ENCODE results near the gene ZMYM2. TPM values are rescaled to one million over a fixed set of nuclear protein-coding genes. Genes with fewer than 3 reads are reported as not detected.
"Not testable (repeated sequence)": the region's sequence is repeated elsewhere in the genome, so short reads cannot be mapped to it uniquely, and the experiment has no call there.

ZMYM2 gene
- polyA plus RNA-seq, 3 donors = 8.7 to 18.2 (median 11.7) TPM

GRCh38 chr13:20033486-20033885 is 75.0 kb downstream of the ZMYM2 start:
- no peak overlapping the region for H3K27ac ChIP-seq (ENCODE audit: low read depth, low read length)
- WGBS, 3 donors = 97 to 98% (median 97%) methylated on average over 1 of the region's 1 CpG

- H3K27ac ChIP-seq (ENCODE audit: low read depth, low read length) = no peak overlapping the region
- 60 to 89% (median 85%) methylated on average over 4 of the region's 4 CpGs for WGBS, 3 donors
Observed at GRCh38 chr13:20035130-20035529, 76.6 kb downstream of the ZMYM2 start.

- no peak overlapping the region for H3K27ac ChIP-seq (ENCODE audit: low read depth, low read length)
Observed at GRCh38 chr13:20037908-20038307, 79.4 kb downstream of the ZMYM2 start.

GRCh38 chr13:20042603-20043002 is 84.1 kb downstream of the ZMYM2 start:
- WGBS, 3 donors = 95 to 100% (median 97%) methylated on average over 4 of the region's 4 CpGs
- H3K27ac ChIP-seq (ENCODE audit: low read depth, low read length) = not testable (repeated sequence)

DNA sequence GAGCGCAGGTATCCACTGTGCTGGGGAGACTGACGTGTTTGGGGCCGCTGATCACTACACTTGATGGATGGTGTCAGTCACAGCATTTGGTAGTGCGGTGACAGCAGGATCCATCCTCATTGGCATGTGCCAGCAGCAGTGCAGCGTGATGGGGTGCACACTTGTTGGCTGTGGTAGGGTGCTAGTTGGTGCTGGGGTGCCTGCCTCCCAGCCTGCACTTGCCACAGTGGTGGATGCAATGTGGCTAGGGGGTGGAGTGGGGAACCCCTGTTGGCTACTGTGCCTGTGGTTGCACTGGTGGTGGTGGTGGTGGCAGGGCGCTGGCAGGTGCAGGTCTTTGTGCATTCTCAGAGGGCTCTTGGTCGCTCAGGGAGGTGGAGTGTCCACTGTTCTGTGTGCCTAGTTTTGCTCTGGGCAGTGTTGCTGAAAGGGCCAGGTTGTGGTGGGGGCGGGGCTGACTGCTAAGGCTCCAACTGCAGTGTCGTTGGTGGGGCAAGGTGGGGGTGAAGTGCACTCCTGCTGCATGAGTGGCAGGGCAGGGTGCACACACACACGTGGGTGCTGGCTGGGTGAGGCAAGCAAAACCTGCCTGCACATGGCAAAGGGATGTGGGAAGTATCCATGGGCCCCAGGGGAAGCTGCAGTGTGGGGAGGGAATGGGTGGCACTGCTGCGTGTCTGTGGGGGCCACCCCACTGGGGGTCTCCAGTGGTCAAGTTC is 84.8 kb downstream of the ZMYM2 start:
- H3K27ac ChIP-seq (ENCODE audit: low read depth, low read length) = no peak overlapping the region
- 91 to 96% (median 94%) methylated on average over 11 of the region's 11 CpGs for WGBS, 3 donors

GRCh38 chr13:20044086-20044485 is 85.6 kb downstream of the ZMYM2 start:
- H3K27ac ChIP-seq (ENCODE audit: low read depth, low read length) = no peak overlapping the region
- 92 to 96% (median 94%) methylated on average over 1 of the region's 1 CpG for WGBS, 3 donors

DNA sequence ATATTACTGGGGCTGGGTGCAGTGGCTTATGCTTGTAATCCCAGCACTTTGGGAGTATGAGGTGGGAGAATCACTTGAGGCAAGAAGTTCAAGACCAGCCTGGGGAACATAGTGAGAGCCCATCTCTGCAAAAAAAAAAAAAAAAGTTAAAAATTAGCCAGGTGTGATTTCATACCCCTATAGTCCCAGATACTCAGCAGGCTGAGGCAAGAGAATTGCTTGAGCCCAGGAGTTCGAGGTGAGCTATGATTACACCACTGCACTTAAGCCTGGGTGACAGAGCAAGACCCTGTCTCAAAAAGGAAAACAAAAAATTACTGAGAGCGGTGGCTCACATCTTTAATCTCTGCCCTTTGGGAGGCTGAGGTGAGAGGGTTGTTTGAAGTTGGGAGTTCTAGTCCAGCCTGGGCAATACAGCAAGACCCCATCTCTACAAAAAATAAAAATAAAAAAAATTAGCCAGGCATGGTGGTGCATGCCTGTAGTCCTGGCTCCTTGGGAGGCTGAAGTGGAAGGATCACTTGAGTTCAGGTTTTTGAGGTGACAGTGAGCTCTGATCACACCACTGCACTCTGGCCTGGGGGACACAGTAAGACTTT is 87.5 kb downstream of the ZMYM2 start:
- H3K27ac ChIP-seq (ENCODE audit: low read depth, low read length) = no peak overlapping the region
- 85 to 96% (median 89%) methylated on average over 2 of the region's 2 CpGs for WGBS, 3 donors

- WGBS, 3 donors = 51 to 71% (median 53%) methylated on average over 5 of the region's 5 CpGs
- H3K27ac ChIP-seq (ENCODE audit: low read depth, low read length) = no peak overlapping the region
Observed at GRCh38 chr13:20049558-20050473, 91.3 kb downstream of the ZMYM2 start.

DNA sequence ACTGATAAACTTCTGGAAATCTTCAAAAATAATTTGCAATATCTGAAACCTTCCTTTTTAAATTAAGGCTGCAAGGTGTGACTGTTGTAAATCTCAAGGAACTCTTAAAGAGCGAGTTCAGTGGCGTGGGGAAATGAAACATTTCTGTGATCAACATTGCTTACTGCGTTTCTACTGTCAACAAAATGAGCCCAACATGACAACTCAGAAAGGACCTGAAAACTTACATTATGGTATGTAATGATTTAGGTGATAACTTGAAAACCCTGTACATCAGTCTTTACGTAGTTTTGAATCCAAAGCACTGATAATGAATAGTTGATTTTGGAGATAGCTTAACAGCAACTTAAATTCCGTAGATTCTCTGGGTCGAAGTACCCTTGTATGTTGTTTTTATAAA is 92.8 kb downstream of the ZMYM2 start:
- WGBS, 3 donors = 82 to 96% (median 91%) methylated on average over 6 of the region's 6 CpGs
- no peak overlapping the region for H3K27ac ChIP-seq (ENCODE audit: low read depth, low read length)

- no peak overlapping the region for H3K27ac ChIP-seq (ENCODE audit: low read depth, low read length)
- WGBS, 3 donors = 77 to 90% (median 82%) methylated on average over 3 of the region's 3 CpGs
Observed at GRCh38 chr13:20053016-20053415, 94.5 kb downstream of the ZMYM2 start.

DNA sequence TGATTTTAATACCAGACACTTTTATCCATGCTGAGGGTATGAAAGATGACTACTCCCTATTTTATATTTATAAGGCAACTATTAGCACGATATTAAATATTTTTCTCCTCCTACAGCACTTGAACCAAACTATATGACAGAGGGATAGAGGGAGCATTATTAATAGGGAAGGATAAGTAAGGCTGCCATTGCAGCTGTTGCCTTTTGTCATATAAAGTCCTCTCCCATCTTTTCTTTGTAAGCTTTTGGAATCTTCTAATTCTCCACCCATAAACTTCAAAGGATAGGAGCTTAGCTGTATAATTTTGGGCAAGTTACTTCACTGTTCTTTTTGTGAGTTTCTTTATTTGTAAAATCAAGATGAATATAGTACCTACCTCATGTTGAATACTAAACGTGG is 95.4 kb downstream of the ZMYM2 start:
- no peak overlapping the region for H3K27ac ChIP-seq (ENCODE audit: low read depth, low read length)
- 93 to 95% (median 95%) methylated on average over 2 of the region's 2 CpGs for WGBS, 3 donors

GRCh38 chr13:20054586-20054985 is 96.1 kb downstream of the ZMYM2 start:
- WGBS, 3 donors = 59 to 90% (median 67%) methylated on average over 2 of the region's 2 CpGs
- no peak overlapping the region for H3K27ac ChIP-seq (ENCODE audit: low read depth, low read length)

- no peak overlapping the region for H3K27ac ChIP-seq (ENCODE audit: low read depth, low read length)
- 96 to 98% (median 96%) methylated on average over 7 of the region's 7 CpGs for WGBS, 3 donors
Observed at GRCh38 chr13:20057214-20057613, 98.7 kb downstream of the ZMYM2 start.

- WGBS, 3 donors = 91 to 95% (median 93%) methylated on average over 1 of the region's 1 CpG
- no peak overlapping the region for H3K27ac ChIP-seq (ENCODE audit: low read depth, low read length)
Observed at GRCh38 chr13:20057963-20058362, 99.4 kb downstream of the ZMYM2 start.

DNA sequence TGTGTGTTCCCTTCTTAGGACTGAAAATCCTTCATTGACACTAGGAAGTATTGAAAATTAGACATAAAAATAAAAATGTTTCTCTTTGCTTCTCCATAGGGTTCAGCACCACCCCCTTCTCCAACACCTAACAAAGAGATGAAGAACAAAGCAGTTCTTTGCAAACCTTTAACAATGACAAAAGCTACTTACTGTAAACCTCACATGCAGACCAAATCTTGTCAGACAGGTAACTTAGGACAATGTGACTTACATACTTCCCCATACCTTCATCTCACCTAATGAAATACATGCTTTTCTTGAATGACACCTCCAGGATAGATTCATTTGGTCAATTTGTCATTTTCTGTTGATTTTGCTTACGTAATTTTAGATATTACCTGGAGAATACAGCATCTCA is 99.9 kb downstream of the ZMYM2 start:
- 95 to 100% (median 98%) methylated on average over 1 of the region's 1 CpG for WGBS, 3 donors
- no peak overlapping the region for H3K27ac ChIP-seq (ENCODE audit: low read depth, low read length)

DNA sequence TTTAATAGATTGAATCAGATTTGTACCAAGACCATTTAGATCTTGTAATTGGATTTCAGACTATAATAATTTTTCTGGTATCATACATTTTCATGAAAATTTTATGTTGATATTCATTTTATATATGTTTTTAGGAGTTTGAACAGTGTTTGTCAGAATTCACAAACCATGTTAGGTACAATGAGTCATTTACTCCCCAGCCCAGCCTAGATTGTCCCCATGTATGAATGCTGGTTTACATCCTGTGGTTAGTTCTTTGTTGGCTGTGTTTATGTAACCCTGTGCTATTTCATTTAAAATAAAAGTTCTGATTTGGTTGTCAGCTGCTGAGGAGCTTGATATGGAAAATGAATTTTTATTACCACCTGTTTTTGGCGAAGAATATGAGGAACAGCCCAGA is 105.6 kb downstream of the ZMYM2 start:
- WGBS, 3 donors = 93 to 97% (median 95%) methylated on average over 1 of the region's 1 CpG
- H3K27ac ChIP-seq (ENCODE audit: low read depth, low read length) = no peak overlapping the region

- 97 to 99% (median 97%) methylated on average over 5 of the region's 5 CpGs for WGBS, 3 donors
Observed at GRCh38 chr13:20065516-20065915, 107.0 kb downstream of the ZMYM2 start.

DNA sequence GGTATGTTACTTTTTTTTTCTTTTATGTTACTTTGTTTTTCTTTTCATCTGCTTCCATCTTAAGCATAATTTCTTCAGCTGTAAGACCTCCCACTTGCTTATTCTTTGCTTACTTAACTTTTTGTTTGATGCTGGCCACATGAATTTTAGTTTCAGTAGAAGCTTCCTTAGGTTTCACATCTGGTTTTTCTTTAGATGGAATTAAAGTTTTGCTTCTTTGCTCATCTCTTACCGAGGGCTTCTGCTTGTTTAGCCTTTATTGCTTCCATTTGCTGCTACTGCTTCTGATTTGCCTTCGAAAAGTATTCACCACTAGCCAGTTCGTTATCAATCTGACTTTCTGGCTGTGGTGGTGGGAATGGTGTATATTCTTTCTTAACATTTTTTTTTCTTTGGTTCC is 111.4 kb downstream of the ZMYM2 start:
- H3K27ac ChIP-seq (ENCODE audit: low read depth, low read length) = no peak overlapping the region

More at GRCh38 chr13:20065516-20065915, 107.0 kb downstream of the ZMYM2 start:
- no peak overlapping the region for H3K27ac ChIP-seq (ENCODE audit: low read depth, low read length)

DNA sequence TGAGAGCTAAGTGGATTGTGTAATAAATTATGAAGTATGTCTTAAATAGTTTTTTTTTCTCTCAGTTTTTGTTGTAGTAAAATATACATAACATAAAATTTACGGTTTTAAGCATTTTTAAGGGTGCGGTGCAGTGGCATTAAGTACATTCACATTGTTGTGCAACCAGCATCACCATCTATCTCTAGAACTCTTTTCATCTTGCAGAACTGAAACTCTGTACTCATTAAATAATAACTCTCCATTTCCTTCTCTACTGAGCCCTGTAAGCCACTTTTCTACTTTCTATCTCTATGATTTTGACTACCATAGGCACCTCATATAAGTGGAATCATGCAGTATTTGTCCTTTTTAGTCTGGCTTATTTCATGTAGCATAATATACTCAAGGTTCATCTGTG is 115.2 kb downstream of the ZMYM2 start:
- WGBS, 3 donors = 87 to 92% (median 88%) methylated on average over 2 of the region's 2 CpGs
- H3K27ac ChIP-seq (ENCODE audit: low read depth, low read length) = no peak overlapping the region

More for the DNA sequence above, 111.4 kb downstream of the ZMYM2 start:
- WGBS, 3 donors = 90 to 93% (median 91%) methylated on average over 3 of the region's 3 CpGs
